Activated naive CD4-positive, alpha-beta T cell treated with anti-CD3 and anti-CD28 coated beads for 36 hours (primary cell): ENCODE results near the gene CFAP97. TPM values are rescaled to one million over a fixed set of nuclear protein-coding genes. Genes with fewer than 3 reads are reported as not detected.
"Not testable (repeated sequence)": the region's sequence is repeated elsewhere in the genome, so short reads cannot be mapped to it uniquely, and the experiment has no call there.

Experiments
- CTCF ChIA-PET: fragments of 350-600 bp; sonication (Branson Sonifier 250); formaldehyde crosslinking; loops from one replicate; lab custom pipeline; 2021; ENCODE audit warnings: antibody characterized with exemption; lab: Charles Lee
- DNase-seq: peaks from one replicate; pipeline ENCODE4 v3.0.0-alpha.2; 2020
- H3K27ac Mint-ChIP-seq: one replicate; pipeline ENCODE4 v1.8.0; 2021; ENCODE audit warnings: mild to moderate bottlenecking, mixed read lengths
- H3K27me3 Mint-ChIP-seq: one replicate; pipeline ENCODE4 v1.8.0; 2021; ENCODE audit warnings: low read depth, mixed read lengths
- H3K36me3 Mint-ChIP-seq: one replicate; pipeline ENCODE4 v1.8.0; 2021; ENCODE audit warnings: low read depth, mixed read lengths
- H3K4me1 Mint-ChIP-seq: one replicate; pipeline ENCODE4 v1.8.0; 2021; ENCODE audit warnings: low read depth, mixed read lengths
- H3K4me3 Mint-ChIP-seq: one replicate; pipeline ENCODE4 v1.8.0; 2021; ENCODE audit warnings: mild to moderate bottlenecking, moderate library complexity, mixed read lengths
- H3K9me3 Mint-ChIP-seq: one replicate; pipeline ENCODE4 v1.8.0; 2021; ENCODE audit warnings: mixed read lengths
- intact Hi-C: fragments of 100-400 bp; cut with micrococcal nuclease; formaldehyde crosslinking; loops from one replicate; pipeline ENCODE4 v1.15.1; 2023
- total RNA-seq, 2 experiments: library from RNA; stranded (reverse); gene quantifications; one replicate each; pipeline ENCODE4 v1.2.3, GENCODE V29; 2021

Gene CFAP97
- 10 to 100 TPM; 38.4 to 43.6 TPM for total RNA-seq

DNA sequence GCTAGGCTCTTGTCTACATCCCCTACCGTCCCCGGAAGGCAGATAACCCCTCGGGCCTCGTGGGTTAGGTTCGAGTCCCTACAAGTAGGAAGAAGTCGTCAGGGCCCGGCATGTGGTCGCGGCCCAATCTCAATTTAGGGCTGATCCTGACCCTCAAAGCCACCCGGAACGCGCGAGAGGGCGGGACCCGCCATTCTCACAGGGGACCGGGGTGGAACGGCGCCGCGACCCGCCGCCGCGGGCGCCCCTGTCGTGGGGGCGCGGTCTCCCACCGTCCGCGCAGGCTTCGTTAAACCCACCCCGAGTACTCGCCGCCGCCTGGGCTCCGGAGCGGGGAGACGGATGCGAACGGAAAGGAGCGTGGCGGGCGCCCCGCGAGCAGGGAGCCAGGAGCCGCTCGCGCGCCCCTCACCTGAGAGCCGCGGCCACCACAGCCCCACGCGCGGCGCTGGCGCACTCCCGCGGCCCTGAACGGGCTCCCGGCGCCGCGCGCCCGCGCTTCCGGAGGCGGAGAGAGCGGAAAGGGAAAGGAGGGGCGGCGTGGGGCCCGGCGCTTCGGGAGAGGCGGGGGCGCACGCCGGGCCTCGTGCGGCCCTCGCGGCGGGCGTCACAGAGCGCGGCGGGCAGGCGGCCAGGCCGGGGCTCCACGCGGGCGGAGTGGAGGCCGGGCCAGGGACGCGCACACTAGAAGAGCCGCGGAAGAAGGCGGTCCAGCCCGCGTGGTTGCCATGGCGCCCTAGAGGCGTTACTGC, at the start of gene CFAP97:
Gene CFAP97 (minus strand): TSS at position 515 of the 752 bp plus-strand sequence. CDS start 12,804 bp downstream, outside the sequence.
- CTCF ChIA-PET, result interaction anchor here (1.0 kb wide), 1 partner anchor 102 kb away, joined by 4 read pairs; no protein-coding TSS in a partner anchor
- H3K27me3 Mint-ChIP-seq, result no peaks in the 10 kb centered on the region
- DNase-seq, result peak; percentile 73
- H3K9me3 Mint-ChIP-seq, result no peaks in the 10 kb centered on the region
- peaks cover 32% of the 10 kb centered on the region for H3K4me1 Mint-ChIP-seq
- H3K4me3 Mint-ChIP-seq, result peak within 1 kb of the TSS; percentile 96
- H3K36me3 Mint-ChIP-seq, result peaks cover 7% of the 10 kb centered on the region
- peak within 1 kb of the TSS; percentile 96 for H3K27ac Mint-ChIP-seq
- intact Hi-C loops, result loop anchor here (1.0 to 10.0 kb wide), 11 partner anchors 35 to 1759 kb away; partner anchors contain the start of genes ACSL1, ANKRD37, CASP3 and CCDC110

- H3K27me3 Mint-ChIP-seq, result no peaks in the 10 kb centered on the region
- H3K9me3 Mint-ChIP-seq, result no peaks in the 10 kb centered on the region
- H3K36me3 Mint-ChIP-seq, result peaks cover 5% of the 10 kb centered on the region
- DNase-seq, result no peak
- intact Hi-C loops, result loop anchor here (1.0 kb wide), 1 partner anchor 9 kb away; no protein-coding TSS in a partner anchor
- H3K4me1 Mint-ChIP-seq, result peaks cover 53% of the 10 kb centered on the region
- no peak overlapping the region for H3K27ac Mint-ChIP-seq
- no peak overlapping the region for H3K4me3 Mint-ChIP-seq
- CTCF ChIA-PET, result no interaction called here
These were observed 45.3 kb upstream of the CFAP97 start for GRCh38 chr4:185249105-185249504.

DNA sequence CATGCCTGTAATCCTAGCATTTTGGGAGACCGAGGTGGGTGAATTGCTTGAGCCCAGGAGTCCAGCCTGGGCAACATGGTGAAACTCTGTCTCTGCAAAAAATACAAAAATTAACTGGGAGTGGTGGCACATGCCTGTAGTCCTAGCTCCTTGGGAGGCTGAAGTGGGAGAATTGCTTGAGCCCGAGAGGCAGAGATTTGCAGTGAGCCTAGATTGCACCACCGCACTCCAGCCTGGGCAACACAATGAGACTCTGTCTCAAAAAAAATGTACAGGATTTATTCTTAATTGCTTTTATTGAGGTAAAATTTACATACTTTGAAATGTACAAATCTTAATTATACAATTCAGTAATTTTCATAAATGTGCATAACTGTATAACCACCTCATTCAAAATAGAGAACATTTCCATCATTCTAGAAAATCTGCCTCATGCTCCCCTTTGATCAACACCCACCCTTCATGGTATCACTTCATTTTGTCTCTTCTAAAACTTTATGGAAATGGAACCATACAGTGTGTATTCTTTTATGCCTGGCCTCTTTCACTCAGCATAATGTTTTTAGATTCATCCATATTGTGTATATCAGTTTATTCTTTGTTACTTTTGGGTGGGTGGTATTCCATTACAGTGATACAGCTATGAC, 44.7 kb upstream of the CFAP97 start:
- no peak for DNase-seq
- Mint-ChIP-seq H3K4me1 (peaks cover 50% of the 10 kb centered on the region), H3K27me3 (no peaks in the 10 kb centered on the region), H3K4me3 (no peak overlapping the region), H3K9me3 (no peaks in the 10 kb centered on the region), H3K27ac (no peak overlapping the region), H3K36me3 (peaks cover 3% of the 10 kb centered on the region)
- intact Hi-C loops, result loop anchor here (1.0 kb wide), 1 partner anchor 10 kb away; no protein-coding TSS in a partner anchor
- CTCF ChIA-PET, result no interaction called here

DNA sequence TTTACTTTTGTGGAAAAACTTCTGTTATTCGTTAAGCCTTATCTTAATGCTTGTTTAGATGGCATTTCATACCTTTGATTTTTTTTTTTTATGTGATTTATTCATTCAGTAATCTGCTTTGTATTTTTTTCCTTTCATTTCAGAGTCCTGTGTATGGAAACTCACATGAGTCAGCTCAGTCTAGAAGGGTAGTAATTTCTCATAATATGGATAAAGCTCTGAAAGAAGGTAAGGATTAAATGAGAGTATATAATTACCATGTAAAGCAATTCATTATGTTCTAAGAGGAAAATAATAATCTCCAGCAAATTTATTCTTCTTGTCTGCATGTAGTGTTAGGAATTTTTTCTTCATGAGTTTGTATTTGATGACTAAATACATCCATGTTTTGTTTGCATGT, 43.4 kb upstream of the CFAP97 start:
- Mint-ChIP-seq H3K4me1 (peaks cover 50% of the 10 kb centered on the region), H3K27me3 (no peaks in the 10 kb centered on the region), H3K36me3 (peaks cover 3% of the 10 kb centered on the region), H3K9me3 (no peaks in the 10 kb centered on the region), H3K4me3 (no peak overlapping the region), H3K27ac (peak overlapping the region; percentile 57)
- DNase-seq, result no peak
- intact Hi-C loops, result loop anchor here (1.0 kb wide), 1 partner anchor 9 kb away; no protein-coding TSS in a partner anchor
- CTCF ChIA-PET, result interaction anchor here (0.9 to 1.8 kb wide), 2 partner anchors 13 to 45 kb away, joined by 3 read pairs; no protein-coding TSS in a partner anchor

DNA sequence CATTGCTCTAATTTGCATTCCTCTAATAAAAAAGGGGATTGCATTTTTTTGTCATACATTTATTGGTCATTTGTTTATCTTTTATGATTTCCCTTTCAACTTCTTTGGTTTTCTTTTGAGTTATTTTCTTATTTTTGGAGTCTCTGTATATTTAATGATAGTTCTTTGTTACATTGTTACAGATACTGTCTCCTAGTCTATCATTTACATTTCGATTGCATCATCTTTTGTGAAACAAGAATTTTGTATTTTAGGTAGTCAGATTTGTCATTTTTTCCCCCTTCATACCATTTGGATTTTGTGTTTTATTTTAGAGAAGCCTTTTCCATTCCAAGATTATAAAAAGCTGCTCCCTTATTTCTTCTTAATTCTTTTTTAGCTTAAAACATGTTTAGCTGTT, 42.7 kb upstream of the CFAP97 start:
- Mint-ChIP-seq H3K27me3 (no peaks in the 10 kb centered on the region), H3K36me3 (peaks cover 3% of the 10 kb centered on the region), H3K9me3 (no peaks in the 10 kb centered on the region), H3K4me3 (no peak overlapping the region), H3K4me1 (peaks cover 45% of the 10 kb centered on the region), H3K27ac (peak overlapping the region; percentile 51)
- DNase-seq, result no peak
- intact Hi-C loops, result no loop called here
- CTCF ChIA-PET, result interaction anchor here (1.8 kb wide), 1 partner anchor 44 kb away, joined by 3 read pairs; no protein-coding TSS in a partner anchor

GRCh38 chr4:185244763-185245162, 41.0 kb upstream of the CFAP97 start:
- DNase-seq, result no peak
- Mint-ChIP-seq H3K27me3 (no peaks in the 10 kb centered on the region), H3K9me3 (no peaks in the 10 kb centered on the region), H3K36me3 (peaks cover 3% of the 10 kb centered on the region), H3K27ac (no peak overlapping the region), H3K4me3 (no peak overlapping the region), H3K4me1 (peaks cover 39% of the 10 kb centered on the region)
- intact Hi-C loops, result no loop called here
- CTCF ChIA-PET, result no interaction called here

- Mint-ChIP-seq H3K27me3 (no peaks in the 10 kb centered on the region), H3K36me3 (peaks cover 3% of the 10 kb centered on the region), H3K27ac (no peak overlapping the region), H3K4me3 (no peak overlapping the region), H3K9me3 (no peaks in the 10 kb centered on the region), H3K4me1 (peaks cover 39% of the 10 kb centered on the region)
- no peak for DNase-seq
- CTCF ChIA-PET, result no interaction called here
- intact Hi-C loops, result loop anchor here (1.0 kb wide), 1 partner anchor 28 kb away; no protein-coding TSS in a partner anchor
These were observed 40.1 kb upstream of the CFAP97 start for GRCh38 chr4:185243879-185244278.

DNA sequence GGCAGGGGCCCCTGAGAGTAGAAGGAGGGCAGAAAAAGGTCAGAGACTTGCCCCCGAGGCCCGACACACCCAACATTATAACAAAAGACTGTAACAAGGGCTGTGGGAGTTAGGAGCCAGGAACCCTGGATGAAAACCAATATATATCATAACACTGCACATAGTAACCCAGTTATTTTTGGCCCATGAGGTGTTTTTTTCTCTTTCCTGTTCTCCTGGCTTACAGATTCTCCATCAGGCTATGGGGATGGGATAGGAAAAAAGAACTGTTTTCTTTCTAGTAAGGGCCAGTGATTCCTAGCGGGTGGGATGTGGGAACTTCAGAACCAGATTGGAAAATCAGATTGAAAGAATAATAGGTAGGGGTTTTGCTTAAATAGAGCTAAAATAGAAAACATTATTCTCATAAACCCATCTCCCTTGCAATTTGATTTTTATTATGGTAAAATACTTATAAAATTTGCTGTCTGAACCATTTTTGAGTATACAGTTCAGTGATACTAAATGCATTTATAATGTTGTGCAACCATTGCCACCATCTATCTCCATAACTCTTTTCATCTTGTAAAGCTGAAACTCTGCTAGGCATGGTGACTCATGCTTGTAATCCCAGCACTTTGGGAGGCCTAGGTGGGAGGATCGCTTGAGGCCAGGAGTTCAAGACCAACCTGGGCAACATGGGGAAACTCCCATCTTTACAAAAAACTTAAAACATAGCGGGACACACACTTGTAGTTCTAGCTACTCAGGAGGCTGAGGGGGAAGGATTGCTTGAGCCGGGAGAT, 39.1 kb upstream of the CFAP97 start:
- peaks cover 3% of the 10 kb centered on the region for H3K36me3 Mint-ChIP-seq
- peaks cover 42% of the 10 kb centered on the region for H3K4me1 Mint-ChIP-seq
- intact Hi-C loops, result loop anchor here (1.0 kb wide), 1 partner anchor 27 kb away; no protein-coding TSS in a partner anchor
- no peaks in the 10 kb centered on the region for H3K27me3 Mint-ChIP-seq
- DNase-seq, result peak; percentile 50
- H3K27ac Mint-ChIP-seq, result no peak overlapping the region
- CTCF ChIA-PET, result interaction anchor here (0.9 kb wide), 1 partner anchor 119 kb away, joined by 3 read pairs; no protein-coding TSS in a partner anchor
- no peaks in the 10 kb centered on the region for H3K9me3 Mint-ChIP-seq
- H3K4me3 Mint-ChIP-seq, result no peak overlapping the region

GRCh38 chr4:185240486-185240885, 36.7 kb upstream of the CFAP97 start:
- H3K4me3 Mint-ChIP-seq, H3K9me3 Mint-ChIP-seq, H3K36me3 Mint-ChIP-seq, intact Hi-C loops, H3K27me3 Mint-ChIP-seq, DNase-seq, H3K27ac Mint-ChIP-seq, CTCF ChIA-PET: not testable (repeated sequence)
- H3K4me1 Mint-ChIP-seq, result peaks cover 33% of the 10 kb centered on the region

GRCh38 chr4:185238750-185239149, 35.0 kb upstream of the CFAP97 start:
- peaks cover 36% of the 10 kb centered on the region for H3K4me1 Mint-ChIP-seq
- DNase-seq, result no peak
- CTCF ChIA-PET, result interaction anchor here (0.6 kb wide), 1 partner anchor 1509 kb away, joined by 8 read pairs; no protein-coding TSS in a partner anchor
- no peaks in the 10 kb centered on the region for H3K27me3 Mint-ChIP-seq
- peaks cover 2% of the 10 kb centered on the region for H3K36me3 Mint-ChIP-seq
- peak overlapping the region; percentile 83 for H3K27ac Mint-ChIP-seq
- H3K4me3 Mint-ChIP-seq, result no peak overlapping the region
- no peaks in the 10 kb centered on the region for H3K9me3 Mint-ChIP-seq
- intact Hi-C loops, result loop anchor here (1.0 kb wide), 6 partner anchors 9 to 157 kb away; partner anchors contain the start of genes LRP2BP and SNX25

DNA sequence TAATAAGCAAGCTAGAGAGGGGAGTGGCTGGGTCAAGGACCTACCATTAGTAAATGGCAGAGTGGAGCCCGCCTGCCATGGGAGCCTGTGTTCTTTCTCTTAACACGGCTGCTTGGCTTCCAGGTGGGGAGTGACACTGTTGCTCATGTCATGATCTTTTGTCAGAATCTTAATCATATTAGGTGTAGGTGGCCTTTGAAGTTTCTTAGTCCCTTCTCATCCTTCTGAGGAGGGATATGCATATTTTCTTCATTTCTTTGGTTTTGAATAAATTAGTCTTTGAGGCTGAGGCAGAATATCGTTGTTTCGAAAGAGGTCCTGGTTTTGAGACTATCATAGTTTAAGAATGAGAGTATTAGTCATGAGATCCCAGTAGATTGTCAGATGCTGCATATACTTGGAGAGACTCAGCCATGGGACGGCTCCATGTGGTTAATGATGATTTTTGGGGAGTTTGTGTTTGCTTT, 34.4 kb upstream of the CFAP97 start:
- peak overlapping the region; percentile 51 for H3K4me3 Mint-ChIP-seq
- peak overlapping the region; percentile 83 for H3K27ac Mint-ChIP-seq
- peaks cover 2% of the 10 kb centered on the region for H3K36me3 Mint-ChIP-seq
- no peaks in the 10 kb centered on the region for H3K27me3 Mint-ChIP-seq
- H3K9me3 Mint-ChIP-seq, result no peaks in the 10 kb centered on the region
- DNase-seq, result peak; percentile 69
- peaks cover 34% of the 10 kb centered on the region for H3K4me1 Mint-ChIP-seq
- CTCF ChIA-PET, result interaction anchor here (0.6 kb wide), 1 partner anchor 1510 kb away, joined by 8 read pairs; no protein-coding TSS in a partner anchor
- intact Hi-C loops, result loop anchor here (1.0 kb wide), 6 partner anchors 9 to 157 kb away; partner anchors contain the start of genes LRP2BP and SNX25
